SK-N-DZ (cell line): Measurements from ENCODE around the gene ROBO3.

ENCODE experiments used
- DNase-seq: peaks from one replicate; pipeline ENCODE4 v3.0.0-alpha.2; 2015; ENCODE audit warnings: low spot score

The ROBO3 gene

DNA sequence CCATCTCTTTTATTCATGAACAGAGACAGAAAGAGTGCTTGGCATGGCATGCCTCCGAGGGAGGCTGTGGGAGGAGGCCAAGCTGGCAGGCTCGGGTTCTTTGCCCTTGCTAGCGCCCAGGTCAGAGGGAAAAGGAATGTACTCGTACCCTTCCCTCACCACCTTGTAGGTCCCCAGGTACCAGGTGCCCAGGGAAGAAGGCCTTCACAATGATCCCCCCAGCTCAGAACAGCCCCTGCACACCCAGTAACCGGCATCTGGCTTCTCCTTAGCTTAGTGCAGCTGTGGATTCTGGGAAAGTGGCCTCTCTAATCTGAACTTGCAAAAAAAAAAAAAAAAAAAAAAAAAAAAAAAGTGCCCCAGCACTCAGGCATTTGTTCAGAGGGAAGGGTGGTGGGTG, 55.1 kb downstream of the ROBO3 start:
- DNase-seq: no peak

DNA sequence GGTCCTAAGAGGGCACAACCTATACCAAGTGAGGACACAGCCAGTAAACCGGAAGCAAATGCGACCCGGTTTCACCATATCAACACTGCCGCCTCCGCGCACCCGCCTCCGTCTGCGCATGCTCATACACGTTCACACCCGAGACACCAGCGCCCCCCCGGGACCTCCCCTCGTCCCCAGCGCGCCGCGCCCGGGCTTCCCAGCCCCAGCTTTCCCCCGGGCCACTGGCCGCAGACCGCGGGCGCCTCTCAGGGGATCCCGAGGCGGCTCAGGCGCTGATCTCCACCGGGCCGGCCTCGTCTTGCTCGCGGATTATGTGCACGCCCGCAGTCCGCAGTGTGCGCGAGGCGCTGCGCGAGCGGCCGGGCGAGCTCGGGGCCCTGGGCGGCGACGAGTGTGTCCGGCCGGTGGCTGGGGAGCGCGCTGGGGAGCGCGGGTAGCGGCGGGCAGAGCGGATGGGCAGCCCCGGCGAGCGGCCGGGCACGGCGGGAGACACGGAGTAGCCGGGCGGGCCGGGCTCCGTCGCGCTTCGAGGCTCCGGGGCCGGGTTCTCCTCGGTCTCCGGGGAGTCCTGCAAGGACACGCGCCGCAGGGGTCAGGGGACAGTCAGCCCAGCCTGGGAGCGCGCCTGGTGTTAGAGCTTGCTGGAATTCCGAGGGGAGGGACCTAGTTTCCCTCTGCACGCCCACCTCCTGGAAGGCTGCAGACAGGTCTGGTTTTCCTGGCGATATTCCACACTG, 55.8 kb downstream of the ROBO3 start:
- peak; percentile 67 for DNase-seq

DNA sequence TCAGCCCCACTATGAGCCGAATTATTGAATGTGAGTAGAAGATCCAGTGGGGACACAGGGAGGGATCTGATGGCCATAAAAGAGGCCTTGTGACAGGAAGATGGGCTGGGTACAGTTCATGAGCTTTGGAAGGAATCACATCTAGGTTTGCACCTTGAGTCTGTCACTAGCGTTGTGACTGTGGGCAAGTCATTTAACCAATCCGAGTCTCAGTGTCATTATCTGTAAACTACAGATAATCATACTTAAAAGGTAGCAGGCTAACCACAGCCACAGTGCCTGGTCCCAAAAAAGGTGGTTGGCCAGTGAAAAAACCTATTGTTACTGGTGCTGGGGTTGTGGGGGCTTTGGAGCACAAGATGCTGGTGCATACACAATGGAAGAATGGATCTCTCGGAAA, 57.6 kb downstream of the ROBO3 start:
- DNase-seq: no peak

DNA sequence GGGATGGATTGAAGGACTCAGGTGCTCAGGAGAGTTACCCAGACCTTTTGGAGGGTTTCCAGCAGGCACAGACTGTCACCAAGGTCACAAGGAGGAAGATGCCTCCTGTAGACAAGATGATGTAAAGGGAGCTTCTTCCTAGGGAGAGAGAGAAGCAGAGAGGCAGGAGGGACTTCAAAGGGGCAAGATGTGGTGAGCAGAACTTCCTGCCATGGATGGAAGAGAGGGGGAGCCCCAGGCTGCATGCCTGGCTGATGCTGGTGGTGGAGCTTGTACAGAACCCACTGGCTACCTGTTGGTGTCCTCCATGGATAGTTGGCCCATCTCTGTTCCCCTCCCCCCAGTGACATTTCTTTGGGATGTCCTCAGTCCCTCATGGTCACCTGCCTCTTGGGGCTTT, 58.1 kb downstream of the ROBO3 start:
- DNase-seq: no peak

DNA sequence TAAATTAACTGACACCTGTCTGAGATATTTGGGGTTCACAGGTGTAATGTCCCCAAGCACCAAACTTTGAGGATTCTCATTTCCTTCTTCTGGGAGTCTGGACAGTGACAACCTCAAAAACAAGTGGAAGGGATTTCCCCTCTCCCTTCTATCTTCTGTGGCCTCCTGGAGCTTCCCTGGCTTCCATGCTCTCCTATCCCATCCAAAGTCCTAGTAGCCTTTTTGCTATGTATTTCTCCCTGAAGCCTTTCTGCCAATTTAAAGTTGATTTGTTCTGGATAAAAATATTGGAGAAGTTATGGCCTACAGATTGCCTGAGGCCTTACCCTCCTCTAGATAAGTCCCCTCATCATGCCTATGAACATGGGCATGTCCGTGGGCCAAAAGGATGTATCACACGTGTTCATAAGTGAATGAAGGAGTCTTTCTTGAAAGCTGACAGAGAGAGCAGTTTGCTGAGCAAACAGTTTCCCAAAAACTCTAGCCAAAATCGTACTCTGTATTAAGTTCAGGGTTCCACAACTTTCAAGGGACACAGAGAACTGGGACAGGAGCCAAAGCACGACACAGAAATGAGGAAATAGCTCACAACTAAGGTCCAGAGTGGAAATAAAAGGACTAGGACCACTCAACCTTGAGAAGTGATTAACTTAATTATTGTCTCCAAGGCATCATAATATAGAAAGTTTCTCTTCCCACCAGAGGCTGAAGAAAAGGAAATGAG, 63.9 kb downstream of the ROBO3 start:
- DNase-seq: no peak

DNA sequence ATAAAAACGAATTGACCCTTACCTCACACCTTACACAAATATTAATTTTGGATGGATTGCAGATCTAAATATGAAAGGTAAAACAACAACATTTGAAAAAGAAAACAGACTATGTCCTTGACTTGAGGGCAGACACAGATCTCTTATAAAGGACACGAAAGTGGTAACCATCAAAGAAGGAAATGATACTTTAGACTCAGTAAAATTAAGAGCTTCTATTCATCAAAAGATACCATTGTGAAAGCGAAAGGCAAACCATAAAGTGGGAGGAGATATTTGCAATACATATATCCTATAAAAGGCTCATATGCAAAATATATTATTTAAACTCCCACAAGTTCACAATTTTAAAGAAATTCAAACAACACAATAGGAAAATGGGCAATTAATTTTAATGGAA, 65.6 kb downstream of the ROBO3 start:
- DNase-seq: no peak
